ENCODE measurements around the gene UPF3A.
"Not testable (repeated sequence)": the region's sequence is repeated elsewhere in the genome, so short reads cannot be mapped to it uniquely, and the experiment has no call there.

Gene UPF3A, protein sequence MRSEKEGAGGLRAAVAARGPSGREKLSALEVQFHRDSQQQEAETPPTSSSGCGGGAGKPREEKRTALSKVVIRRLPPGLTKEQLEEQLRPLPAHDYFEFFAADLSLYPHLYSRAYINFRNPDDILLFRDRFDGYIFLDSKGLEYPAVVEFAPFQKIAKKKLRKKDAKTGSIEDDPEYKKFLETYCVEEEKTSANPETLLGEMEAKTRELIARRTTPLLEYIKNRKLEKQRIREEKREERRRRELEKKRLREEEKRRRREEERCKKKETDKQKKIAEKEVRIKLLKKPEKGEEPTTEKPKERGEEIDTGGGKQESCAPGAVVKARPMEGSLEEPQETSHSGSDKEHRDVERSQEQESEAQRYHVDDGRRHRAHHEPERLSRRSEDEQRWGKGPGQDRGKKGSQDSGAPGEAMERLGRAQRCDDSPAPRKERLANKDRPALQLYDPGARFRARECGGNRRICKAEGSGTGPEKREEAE

GRCh38 chr13:114281351-114282040 is at the start of gene UPF3A:
Gene UPF3A (plus strand): TSS chr13:114281601. CDS start chr13:114281640, 39 bp downstream.
- peak; percentile 88 for DNase-seq (ENCODE audit: low spot score)

DNA sequence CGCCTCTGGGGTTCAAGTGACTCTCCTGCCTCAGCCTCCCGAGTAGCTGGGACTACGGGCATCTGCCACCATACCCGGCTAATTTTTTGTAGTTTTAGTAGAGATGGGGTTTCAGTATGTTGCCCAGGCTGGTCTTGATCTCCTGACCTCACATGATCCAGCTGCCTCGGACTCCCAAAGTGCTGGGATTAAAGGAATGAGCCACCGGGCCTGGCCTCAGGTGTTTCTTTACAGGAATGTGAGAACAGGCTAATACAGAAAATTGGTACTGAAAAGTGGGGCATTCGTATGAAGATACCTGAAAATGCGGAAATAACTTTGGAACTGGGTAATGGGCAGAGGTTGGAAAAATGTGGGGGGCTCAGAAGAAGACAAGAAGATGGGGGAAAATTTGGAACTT is 49.5 kb upstream of the UPF3A start:
- DNase-seq (ENCODE audit: low spot score), result no peak

GRCh38 chr13:114234266-114234644 is 47.1 kb upstream of the UPF3A start:
- no peak for DNase-seq (ENCODE audit: low spot score)

- DNase-seq (ENCODE audit: low spot score), result peak; percentile 87
These were observed 46.6 kb upstream of the UPF3A start, which contains the start of gene CDC16 for GRCh38 chr13:114234645-114235421. Gene CDC16 (plus strand): TSS chr13:114234897. CDS start chr13:114235085, 188 bp downstream.

DNA sequence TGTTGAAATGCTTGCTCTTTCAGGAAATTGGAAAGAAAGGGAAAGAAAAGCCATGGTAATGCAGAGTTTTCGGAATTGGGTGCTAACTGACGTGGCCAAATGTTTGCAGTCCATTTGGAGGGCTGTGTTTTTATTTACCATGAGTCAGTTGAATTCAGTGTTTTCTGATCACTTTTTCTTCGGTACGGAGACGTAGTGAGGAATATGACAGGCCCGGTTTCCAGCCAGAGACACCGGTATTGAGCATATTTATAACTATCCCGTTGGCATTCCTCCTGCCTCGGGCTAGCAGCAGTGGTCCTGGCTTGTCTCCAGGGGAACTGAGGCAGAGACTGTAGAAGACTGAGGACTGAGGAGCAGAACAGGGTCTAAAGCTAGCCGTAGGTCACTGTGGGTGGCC is 45.7 kb upstream of the UPF3A start:
- peak; percentile 24 for DNase-seq (ENCODE audit: low spot score)

GRCh38 chr13:114236227-114236626 is 45.2 kb upstream of the UPF3A start:
- no peak for DNase-seq (ENCODE audit: low spot score)

GRCh38 chr13:114237415-114238112 is 43.8 kb upstream of the UPF3A start:
- no peak for DNase-seq (ENCODE audit: low spot score)

DNA sequence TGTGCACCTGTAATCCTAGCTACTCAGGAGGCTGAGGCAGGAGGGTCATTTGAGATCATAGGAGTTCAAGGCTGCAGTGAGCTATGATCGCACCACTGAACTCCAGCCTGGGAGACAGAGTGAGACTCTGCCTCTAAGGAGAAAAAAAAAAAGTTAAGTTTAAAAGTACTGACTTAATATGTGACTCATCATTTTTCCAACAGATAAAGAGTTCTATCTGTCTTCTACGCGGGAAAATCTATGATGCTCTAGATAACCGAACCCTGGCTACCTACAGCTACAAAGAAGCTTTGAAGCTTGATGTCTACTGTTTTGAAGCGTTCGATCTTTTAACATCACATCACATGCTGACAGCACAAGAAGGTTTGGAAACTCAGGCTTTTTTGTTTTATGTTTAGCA is 39.5 kb upstream of the UPF3A start:
- DNase-seq (ENCODE audit: low spot score), result no peak

DNA sequence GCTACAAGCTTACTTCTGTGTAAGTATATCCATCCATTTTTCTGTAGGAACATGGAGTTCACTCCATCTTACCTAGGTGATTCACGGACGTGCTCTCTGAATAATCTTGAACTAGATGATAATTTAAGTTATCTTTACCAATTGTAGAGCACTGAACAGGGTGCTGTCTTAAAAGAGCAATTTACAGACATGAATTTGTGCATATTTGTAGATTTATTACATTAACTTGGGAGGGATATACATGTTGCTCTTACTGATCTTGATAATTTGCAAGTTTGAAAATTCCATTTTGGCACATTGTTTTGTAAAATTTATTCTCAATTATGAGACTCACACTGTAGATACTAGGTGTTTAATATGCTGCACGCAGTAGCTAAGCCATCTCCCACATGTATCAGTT is 37.4 kb upstream of the UPF3A start:
- no peak for DNase-seq (ENCODE audit: low spot score)

DNA sequence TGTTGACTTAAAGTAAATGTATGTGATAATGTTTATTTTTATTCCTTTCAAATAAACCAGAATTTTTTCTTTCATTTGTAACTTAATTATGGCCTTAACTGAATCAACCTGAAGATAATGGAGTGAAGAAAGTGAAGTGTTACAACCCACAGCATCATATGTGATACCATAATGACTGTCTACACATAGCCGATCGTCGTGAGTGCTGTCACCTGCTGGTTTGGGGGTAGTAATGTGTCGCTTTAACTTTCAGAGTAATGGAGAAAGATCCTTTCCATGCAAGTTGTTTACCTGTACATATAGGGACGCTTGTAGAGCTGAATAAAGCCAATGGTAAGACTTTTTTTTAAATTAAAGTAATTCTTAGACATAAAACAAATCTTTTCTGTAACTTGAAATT is 36.8 kb upstream of the UPF3A start:
- DNase-seq (ENCODE audit: low spot score), result no peak

DNA sequence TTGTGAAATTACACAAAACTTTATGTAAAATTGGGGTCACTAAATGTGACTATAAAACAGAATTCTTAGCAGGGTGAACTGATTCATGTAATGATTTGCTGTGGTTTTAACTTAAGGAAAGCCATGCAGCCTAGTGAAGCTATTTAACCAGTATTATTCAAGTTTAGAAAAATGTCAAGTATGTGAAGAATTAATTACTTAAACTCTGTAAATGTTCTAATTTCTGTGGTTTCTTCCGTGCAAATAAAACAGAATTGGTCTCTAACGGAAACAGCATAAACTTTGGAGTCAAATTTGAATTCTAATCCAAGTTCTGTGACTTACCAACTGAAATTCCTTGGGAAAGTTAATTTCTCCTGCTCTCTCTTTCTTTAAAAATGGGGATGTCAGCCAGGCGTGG is 33.4 kb upstream of the UPF3A start:
- DNase-seq (ENCODE audit: low spot score), result no peak

DNA sequence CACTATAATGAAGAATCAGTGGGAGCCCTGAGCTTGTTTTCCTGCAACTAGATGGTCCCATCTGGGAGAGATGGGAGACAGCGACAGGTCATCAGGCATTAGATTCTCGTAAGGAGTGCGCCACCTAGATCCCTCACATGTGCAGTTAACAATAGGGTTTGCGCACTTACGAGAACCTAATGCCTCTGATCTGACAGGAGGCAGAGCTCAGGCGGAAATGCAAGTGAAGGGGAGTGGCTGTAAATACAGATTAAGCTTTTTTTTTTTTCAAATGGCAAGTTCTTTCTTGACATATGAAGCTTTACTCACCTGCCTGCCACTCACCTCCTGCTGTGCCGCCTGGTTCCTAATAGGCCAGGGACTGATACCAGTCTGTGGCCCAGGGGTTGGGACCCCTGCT is 32.3 kb upstream of the UPF3A start:
- no peak for DNase-seq (ENCODE audit: low spot score)

GRCh38 chr13:114251639-114252440 is 29.6 kb upstream of the UPF3A start:
- not testable (repeated sequence) for DNase-seq (ENCODE audit: low spot score)

- no peak for DNase-seq (ENCODE audit: low spot score)
These were observed 24.9 kb upstream of the UPF3A start for GRCh38 chr13:114256547-114256946.

- no peak for DNase-seq (ENCODE audit: low spot score)
These were observed 24.4 kb upstream of the UPF3A start for GRCh38 chr13:114257014-114257413.

GRCh38 chr13:114258589-114258988 is 22.8 kb upstream of the UPF3A start:
- no peak for DNase-seq (ENCODE audit: low spot score)

DNA sequence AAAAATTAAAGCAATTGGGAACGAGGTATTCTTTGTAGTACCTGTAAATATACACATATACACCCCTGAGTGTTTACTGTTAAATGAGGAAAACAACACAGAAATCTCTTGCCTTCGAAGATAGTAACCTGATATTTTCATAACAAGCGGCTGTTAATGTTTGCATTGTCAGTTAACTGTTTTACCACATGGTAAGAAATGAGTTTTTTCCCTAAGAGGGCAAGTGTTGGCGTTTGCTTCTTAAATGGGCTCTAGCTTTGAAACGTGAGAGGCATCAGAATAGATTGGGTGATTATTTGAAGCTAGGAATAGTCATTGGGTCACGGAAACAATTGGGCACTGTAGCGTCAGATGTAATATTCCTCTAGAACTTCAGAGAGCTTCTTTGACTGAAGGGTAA is 22.0 kb upstream of the UPF3A start:
- no peak for DNase-seq (ENCODE audit: low spot score)

GRCh38 chr13:114259974-114260373 is 21.4 kb upstream of the UPF3A start:
- no peak for DNase-seq (ENCODE audit: low spot score)

DNA sequence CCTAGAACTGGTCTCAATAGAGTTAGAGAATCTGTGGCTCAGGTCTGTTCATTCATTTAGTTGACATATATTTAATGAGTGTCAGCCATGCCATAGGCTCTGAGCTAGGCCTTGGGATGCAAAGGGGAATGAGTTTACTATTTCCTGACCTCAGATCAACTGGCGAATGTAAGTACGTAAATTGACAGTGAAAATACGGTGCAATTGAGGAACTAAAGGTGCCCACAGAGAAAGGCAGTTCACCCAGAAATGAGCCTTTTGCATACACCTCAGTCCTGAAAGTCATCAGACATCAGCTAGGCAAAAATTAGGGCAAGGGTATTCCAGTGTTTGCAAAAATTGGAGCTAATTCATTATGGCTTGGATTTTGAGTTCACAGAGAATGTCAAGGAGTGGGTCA is 20.6 kb upstream of the UPF3A start:
- no peak for DNase-seq (ENCODE audit: low spot score)

- no peak for DNase-seq (ENCODE audit: low spot score)
These were observed 20.0 kb upstream of the UPF3A start for GRCh38 chr13:114261328-114261965.

DNA sequence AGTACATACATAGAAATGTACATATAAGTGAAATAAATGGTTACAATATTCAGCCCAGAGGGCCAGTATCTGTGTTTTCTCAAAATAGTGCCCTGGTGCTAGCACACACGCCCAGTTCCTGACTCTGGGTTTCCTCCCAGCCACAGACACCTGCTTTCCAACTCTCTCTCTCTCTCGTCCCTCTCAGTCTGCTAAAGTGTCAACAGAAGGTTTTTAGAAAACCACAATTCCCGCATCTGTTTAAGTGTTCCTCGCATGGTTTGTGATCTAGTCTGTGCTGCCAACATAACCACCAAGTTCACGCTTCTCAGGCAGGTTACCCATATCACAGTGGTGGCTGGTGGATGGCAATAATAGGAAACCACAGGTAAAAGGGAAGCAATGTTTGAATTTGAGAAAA is 17.8 kb upstream of the UPF3A start:
- no peak for DNase-seq (ENCODE audit: low spot score)
